Fibroblast of lung (primary cell): ENCODE measurements around the gene RASA4B. TPM values are rescaled to one million over a fixed set of nuclear protein-coding genes. Genes with fewer than 3 reads are reported as not detected.

Source experiments
- DNase-seq, 2 donors: peaks; one replicate each; pipeline versions ENCODE4 v3.0.0 to v3.0.0-alpha.2; 2010; ENCODE audit warnings: low read depth in 2 of 2
- H2AFZ ChIP-seq: 2 replicates; pipeline ENCODE4 v1.5.1; 2012; ENCODE audit warnings: low read length, control low read depth, inconsistent platforms
- H3K27ac ChIP-seq: 2 replicates; pipeline ENCODE4 v1.5.1; 2011; ENCODE audit warnings: low read length, control low read depth; ENCODE audit not compliant: insufficient read depth
- H3K27me3 ChIP-seq: 2 replicates; pipeline ENCODE4 v1.5.1; 2011; ENCODE audit warnings: mild to moderate bottlenecking, low read length; ENCODE audit not compliant: control insufficient read depth, insufficient read depth
- H3K36me3 ChIP-seq: 2 replicates; pipeline ENCODE4 v1.5.1; 2011; ENCODE audit warnings: low read length; ENCODE audit not compliant: control insufficient read depth, insufficient read depth
- H3K4me1 ChIP-seq: 2 replicates; pipeline ENCODE4 v1.5.1; 2011; ENCODE audit warnings: low read length; ENCODE audit not compliant: control insufficient read depth, insufficient read depth; ENCODE audit errors: extremely low read depth
- H3K4me2 ChIP-seq: 2 replicates; pipeline ENCODE4 v1.5.1; 2011; ENCODE audit warnings: low read length, control low read depth; ENCODE audit not compliant: insufficient read depth; ENCODE audit errors: extremely low read depth
- H3K4me3 ChIP-seq, 4 experiments: fragments of 200-600 bp in 1 of 4; sonication (generic) in 1 of 4; replicated peaks in 1 of 4; 2 replicates each; pipeline ENCODE4 v1.5.1; 2011 to 2016; ENCODE audit warnings: low read length in 4 of 4, low read depth in 3 of 4, mild to moderate bottlenecking in 3 of 4, control low read depth in 2 of 4, inconsistent platforms in 1 of 4, mixed read lengths in 1 of 4; ENCODE audit not compliant: insufficient read depth in 1 of 4; ENCODE audit errors: control extremely low read depth in 1 of 4
- H3K79me2 ChIP-seq: 2 replicates; pipeline ENCODE4 v1.5.1; 2012; ENCODE audit warnings: mild to moderate bottlenecking, low read length, inconsistent platforms; ENCODE audit not compliant: control insufficient read depth, insufficient read depth
- H3K9ac ChIP-seq: 2 replicates; pipeline ENCODE4 v1.5.1; 2011; ENCODE audit warnings: mild to moderate bottlenecking, low read length, control low read depth; ENCODE audit not compliant: insufficient read depth
- H3K9me3 ChIP-seq: 2 replicates; pipeline ENCODE4 v1.5.1; 2012; ENCODE audit warnings: low read depth, low read length; ENCODE audit not compliant: control insufficient read depth, insufficient read depth
- H4K20me1 ChIP-seq: 2 replicates; pipeline ENCODE4 v1.5.1; 2011; ENCODE audit warnings: low read length; ENCODE audit not compliant: control insufficient read depth, insufficient read depth; ENCODE audit errors: extremely low read depth
- EZH2 ChIP-seq: IDR thresholded peaks from 2 replicates; pipeline ENCODE4 v1.5.1; 2012; ENCODE audit warnings: low read length, control low read depth, mild to moderate bottlenecking; ENCODE audit errors: missing control alignments
- polyA plus RNA-seq, 2 donors: library from polyadenylated mRNA; depleted of rRNA in 1 of 2; stranded (reverse) in 1 of 2; unstranded in 1 of 2; fragments of >200 nt; gene quantifications; 2 replicates each; pipeline ENCODE4 v1.2.1, GENCODE V29; 2011 to 2012; ENCODE audit warnings: missing spikeins in 1 of 2
- total RNA-seq: library from RNA; depleted of rRNA; stranded (reverse); fragments of >200 nt; gene quantifications from 2 replicates; pipeline ENCODE4 v1.2.1, GENCODE V29; 2014
- TF ChIP-seq, protein P1 (sequence below), 2 donors: IDR thresholded peaks in 1 of 2; conservative IDR thresholded peaks in 1 of 2; 1 replicate in 1 of 2; 2 replicates in 1 of 2; pipeline ENCODE4 v1.5.1; 2011 to 2012; ENCODE audit warnings: low read length in 2 of 2, control low read depth in 1 of 2, inconsistent platforms in 1 of 2, low read depth in 1 of 2, mild to moderate bottlenecking in 1 of 2

Gene RASA4B
- total and polyA plus RNA-seq, 2 donors (not counting 1 experiment from before 2014, with no cell fraction given), result 1.4 to 1.5 TPM

- TF ChIP-seq EZH2, result no peak
- TF ChIP-seq, protein P1, sequence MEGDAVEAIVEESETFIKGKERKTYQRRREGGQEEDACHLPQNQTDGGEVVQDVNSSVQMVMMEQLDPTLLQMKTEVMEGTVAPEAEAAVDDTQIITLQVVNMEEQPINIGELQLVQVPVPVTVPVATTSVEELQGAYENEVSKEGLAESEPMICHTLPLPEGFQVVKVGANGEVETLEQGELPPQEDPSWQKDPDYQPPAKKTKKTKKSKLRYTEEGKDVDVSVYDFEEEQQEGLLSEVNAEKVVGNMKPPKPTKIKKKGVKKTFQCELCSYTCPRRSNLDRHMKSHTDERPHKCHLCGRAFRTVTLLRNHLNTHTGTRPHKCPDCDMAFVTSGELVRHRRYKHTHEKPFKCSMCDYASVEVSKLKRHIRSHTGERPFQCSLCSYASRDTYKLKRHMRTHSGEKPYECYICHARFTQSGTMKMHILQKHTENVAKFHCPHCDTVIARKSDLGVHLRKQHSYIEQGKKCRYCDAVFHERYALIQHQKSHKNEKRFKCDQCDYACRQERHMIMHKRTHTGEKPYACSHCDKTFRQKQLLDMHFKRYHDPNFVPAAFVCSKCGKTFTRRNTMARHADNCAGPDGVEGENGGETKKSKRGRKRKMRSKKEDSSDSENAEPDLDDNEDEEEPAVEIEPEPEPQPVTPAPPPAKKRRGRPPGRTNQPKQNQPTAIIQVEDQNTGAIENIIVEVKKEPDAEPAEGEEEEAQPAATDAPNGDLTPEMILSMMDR (conservative IDR thresholded peaks at IDR 0.05 in 1 of 2, IDR thresholded peaks at IDR 0.05 in 1 of 2; ENCODE audit: low read depth in 1 of 2, low read length in 2 of 2), result no peak
- Histone ChIP-seq H2AFZ (peak overlapping the region; percentile 75), H3K4me2 (peak overlapping the region; percentile 66), H3K9ac (peak overlapping the region; percentile 75), H4K20me1 (no peaks in the 10 kb centered on the region), H3K27ac (peak overlapping the region; percentile 71), H3K9me3 (no peaks in the 10 kb centered on the region), H3K79me2 (peaks cover 3% of the 10 kb centered on the region), H3K4me1 (peaks cover 5% of the 10 kb centered on the region), H3K27me3 (no peaks in the 10 kb centered on the region), H3K4me3 (peak overlapping the region; percentile 72 to 90 (median 80)), H3K36me3 (peaks cover under 1% of the 10 kb centered on the region)
- no peak for DNase-seq
Measured at GRCh38 chr7:102434039-102434486, 83.5 kb downstream of the RASA4B start.

GRCh38 chr7:102433219-102434038, 84.1 kb downstream of the RASA4B start, which contains the start of gene ORAI2:
TSS of gene ORAI2 (plus strand) at chr7:102433575. CDS start at chr7:102438957, 5,382 bp downstream.
- TF ChIP-seq EZH2, result no peak
- TF ChIP-seq, protein P1 (conservative IDR thresholded peaks at IDR 0.05 in 1 of 2, IDR thresholded peaks at IDR 0.05 in 1 of 2; ENCODE audit: low read depth in 1 of 2, low read length in 2 of 2), result no peak
- DNase-seq, result peak; percentile 58 to 66
- Histone ChIP-seq H2AFZ (peak within 1 kb of the TSS; percentile 75), H3K27me3 (no peaks in the 10 kb centered on the region), H3K36me3 (no peaks in the 10 kb centered on the region), H3K27ac (peak within 1 kb of the TSS; percentile 75), H3K9me3 (no peaks in the 10 kb centered on the region), H3K4me1 (peaks cover 5% of the 10 kb centered on the region), H3K4me3 (peak within 1 kb of the TSS; percentile 72 to 90 (median 80)), H3K79me2 (peaks cover 3% of the 10 kb centered on the region), H3K4me2 (peak within 1 kb of the TSS; percentile 96), H3K9ac (peak within 1 kb of the TSS; percentile 75), H4K20me1 (no peaks in the 10 kb centered on the region)

Other genes with a start within 250 kb of the RASA4B start
- 2.0 and 2.3 TPM in 2 replicates for gene SH2B2, start 230.9 kb downstream of the RASA4B start, total RNA-seq
- gene SH2B2, start 230.9 kb downstream of the RASA4B start, polyA plus RNA-seq, result 0.18 and 0.43 TPM in 2 replicates
- gene SPDYE6, start 161.3 kb downstream of the RASA4B start, total RNA-seq, result not detected in 2 replicates
- gene SPDYE6, start 161.3 kb downstream of the RASA4B start, polyA plus RNA-seq, result not detected in 2 replicates
- 12.3 and 16.3 TPM in 2 replicates for gene PRKRIP1, start 121.4 kb downstream of the RASA4B start, total RNA-seq
- gene PRKRIP1, start 121.4 kb downstream of the RASA4B start, polyA plus RNA-seq, result 12.4 and 13.8 TPM in 2 replicates
- gene ORAI2, start 84.2 kb downstream of the RASA4B start, total RNA-seq, result 14.9 and 26.6 TPM in 2 replicates
- 20.3 and 22.1 TPM in 2 replicates for gene ORAI2, start 84.2 kb downstream of the RASA4B start, polyA plus RNA-seq
- gene ALKBH4, start 52.9 kb downstream of the RASA4B start, total RNA-seq, result 11.6 and 13.2 TPM in 2 replicates
- gene ALKBH4, start 52.9 kb downstream of the RASA4B start, polyA plus RNA-seq, result 3.7 and 4.3 TPM in 2 replicates
- 14.5 and 18.7 TPM in 2 replicates for gene LRWD1, start 52.8 kb downstream of the RASA4B start, total RNA-seq
- gene LRWD1, start 52.8 kb downstream of the RASA4B start, polyA plus RNA-seq, result 7.4 and 12.1 TPM in 2 replicates
- 27.0 and 37.2 TPM in 2 replicates for gene POLR2J, start 38.9 kb downstream of the RASA4B start, total RNA-seq
- 55.3 and 91.2 TPM in 2 replicates for gene POLR2J, start 38.9 kb downstream of the RASA4B start, polyA plus RNA-seq
- 1.0 and 3.8 TPM in 2 replicates for gene UPK3BL2, start 25.9 kb upstream of the RASA4B start, total RNA-seq
- 1.4 and 1.9 TPM in 2 replicates for gene UPK3BL2, start 25.9 kb upstream of the RASA4B start, polyA plus RNA-seq
- gene SPDYE2, start 33.4 kb upstream of the RASA4B start, total RNA-seq, result not detected in 2 replicates
- gene SPDYE2, start 33.4 kb upstream of the RASA4B start, polyA plus RNA-seq, result not detected in 2 replicates
- gene POLR2J3, start 54.8 kb upstream of the RASA4B start, total RNA-seq, result 19.5 and 28.6 TPM in 2 replicates
- gene POLR2J3, start 54.8 kb upstream of the RASA4B start, polyA plus RNA-seq, result 29.3 and 42.5 TPM in 2 replicates
- gene RASA4, start 99.0 kb upstream of the RASA4B start, total RNA-seq, result 2.1 and 6.2 TPM in 2 replicates
- gene RASA4, start 99.0 kb upstream of the RASA4B start, polyA plus RNA-seq, result 3.5 and 4.5 TPM in 2 replicates
- 5.4 and 9.8 TPM in 2 replicates for gene UPK3BL1, start 125.0 kb upstream of the RASA4B start, total RNA-seq
- 0.21 and 2.3 TPM in 2 replicates for gene UPK3BL1, start 125.0 kb upstream of the RASA4B start, polyA plus RNA-seq
- not detected in 2 replicates for gene SPDYE2B, start 132.5 kb upstream of the RASA4B start, total RNA-seq
- gene SPDYE2B, start 132.5 kb upstream of the RASA4B start, polyA plus RNA-seq, result not detected in 2 replicates
- 1.5 and 2.1 TPM in 2 replicates for gene POLR2J2, start 153.9 kb upstream of the RASA4B start, total RNA-seq
- gene POLR2J2, start 153.9 kb upstream of the RASA4B start, polyA plus RNA-seq, result 1.1 and 1.4 TPM in 2 replicates
- 8.2 and 9.9 TPM in 2 replicates for gene FAM185A, start 231.2 kb upstream of the RASA4B start, total RNA-seq
- gene FAM185A, start 231.2 kb upstream of the RASA4B start, polyA plus RNA-seq, result 3.1 and 4.0 TPM in 2 replicates